NCI-H1436 treated with DMSO at 0.1 percent for 48 hours (cell line): Measurements from ENCODE around the gene POTEB3.
"Not testable (repeated sequence)": the region's sequence is repeated elsewhere in the genome, so short reads cannot be mapped to it uniquely, and the experiment has no call there.

Source experiments
- DNase-seq: peaks from one replicate; lab custom pipeline; 2025; lab: John Stamatoyannopoulos, UW

Gene POTEB3

GRCh38 chr15:21440399-21440798 is at the start of gene POTEB3:
POTEB3 (minus strand) TSS chr15:21440499; CDS start chr15:21440011, 488 bp downstream.
- not testable (repeated sequence) for DNase-seq

GRCh38 chr15:21453683-21454082 is 13.4 kb upstream of the POTEB3 start:
- DNase-seq = not testable (repeated sequence)

GRCh38 chr15:21451920-21452563 is 11.7 kb upstream of the POTEB3 start:
- DNase-seq = not testable (repeated sequence)

GRCh38 chr15:21451487-21451886 is 11.2 kb upstream of the POTEB3 start:
- DNase-seq = not testable (repeated sequence)

GRCh38 chr15:21407366-21407765 is 32.9 kb downstream of the POTEB3 start:
- DNase-seq = not testable (repeated sequence)

GRCh38 chr15:21401531-21401930 is 38.8 kb downstream of the POTEB3 start:
- not testable (repeated sequence) for DNase-seq

GRCh38 chr15:21399111-21399510 is 41.2 kb downstream of the POTEB3 start:
- not testable (repeated sequence) for DNase-seq

- not testable (repeated sequence) for DNase-seq
These were observed 41.8 kb downstream of the POTEB3 start for GRCh38 chr15:21398511-21398910.

GRCh38 chr15:21397656-21398055 is 42.6 kb downstream of the POTEB3 start:
- not testable (repeated sequence) for DNase-seq

GRCh38 chr15:21397186-21397585 is 43.1 kb downstream of the POTEB3 start:
- DNase-seq = not testable (repeated sequence)

GRCh38 chr15:21385961-21386360 is 54.3 kb downstream of the POTEB3 start:
- not testable (repeated sequence) for DNase-seq

GRCh38 chr15:21383866-21384485 is 56.3 kb downstream of the POTEB3 start:
- not testable (repeated sequence) for DNase-seq

- DNase-seq = not testable (repeated sequence)
These were observed 66.6 kb downstream of the POTEB3 start for GRCh38 chr15:21373682-21374081.

- not testable (repeated sequence) for DNase-seq
These were observed 71.1 kb downstream of the POTEB3 start for GRCh38 chr15:21369177-21369576.

- not testable (repeated sequence) for DNase-seq
These were observed 71.7 kb downstream of the POTEB3 start for GRCh38 chr15:21368625-21369024.
